Femur (tissue), 1 donor: ENCODE measurements around the gene ZNF622.

Source experiments
- DNase-seq: peaks from one replicate; pipeline ENCODE4 v3.0.0-alpha.2; 2017

The ZNF622 gene, protein sequence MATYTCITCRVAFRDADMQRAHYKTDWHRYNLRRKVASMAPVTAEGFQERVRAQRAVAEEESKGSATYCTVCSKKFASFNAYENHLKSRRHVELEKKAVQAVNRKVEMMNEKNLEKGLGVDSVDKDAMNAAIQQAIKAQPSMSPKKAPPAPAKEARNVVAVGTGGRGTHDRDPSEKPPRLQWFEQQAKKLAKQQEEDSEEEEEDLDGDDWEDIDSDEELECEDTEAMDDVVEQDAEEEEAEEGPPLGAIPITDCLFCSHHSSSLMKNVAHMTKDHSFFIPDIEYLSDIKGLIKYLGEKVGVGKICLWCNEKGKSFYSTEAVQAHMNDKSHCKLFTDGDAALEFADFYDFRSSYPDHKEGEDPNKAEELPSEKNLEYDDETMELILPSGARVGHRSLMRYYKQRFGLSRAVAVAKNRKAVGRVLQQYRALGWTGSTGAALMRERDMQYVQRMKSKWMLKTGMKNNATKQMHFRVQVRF

DNA sequence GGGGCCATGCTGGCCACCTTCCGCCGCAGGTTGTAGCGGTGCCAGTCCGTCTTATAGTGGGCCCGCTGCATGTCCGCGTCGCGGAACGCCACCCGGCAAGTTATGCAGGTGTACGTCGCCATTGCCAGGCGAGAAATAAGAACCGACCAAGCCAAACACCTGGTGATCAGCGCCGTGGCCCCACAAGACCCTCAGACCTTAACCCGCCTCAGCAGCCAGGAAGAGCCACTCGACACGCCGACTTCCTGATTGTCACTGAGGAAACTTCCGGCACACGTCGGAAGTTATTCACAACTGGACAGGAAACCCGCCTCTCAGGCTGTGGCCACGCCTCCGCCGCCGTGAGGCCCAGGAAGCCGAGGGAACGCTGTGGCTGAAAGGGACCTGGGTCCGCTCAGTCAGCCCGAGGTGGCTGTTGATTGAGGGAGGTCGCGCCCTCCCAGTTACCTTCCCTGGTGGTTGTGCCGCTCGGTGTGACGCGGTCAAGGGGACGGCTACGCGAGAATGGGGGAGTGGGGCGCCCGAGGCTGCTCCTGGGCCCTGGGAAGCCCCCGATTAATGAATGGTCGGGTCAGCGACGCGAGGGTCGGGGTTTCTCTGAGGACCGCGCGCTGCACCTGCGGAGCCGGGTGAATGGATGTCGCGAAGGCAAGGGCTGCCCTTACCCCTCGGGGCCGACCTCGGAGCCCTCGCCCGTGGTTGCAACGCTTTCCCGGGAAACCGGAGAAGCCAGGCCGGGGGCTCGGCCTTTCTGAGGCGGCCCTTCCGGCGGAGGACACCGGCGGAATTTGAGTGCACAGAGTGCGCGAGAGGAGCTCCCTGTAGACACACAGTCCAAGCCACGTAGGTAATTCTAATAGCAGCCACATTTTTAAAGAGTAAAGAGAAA, at the start of gene ZNF622:
TSS of gene ZNF622 (minus strand) at position 257 of the 889 bp plus-strand sequence. CDS start at position 122, 135 bp downstream.
- peak; percentile 95 for DNase-seq

DNA sequence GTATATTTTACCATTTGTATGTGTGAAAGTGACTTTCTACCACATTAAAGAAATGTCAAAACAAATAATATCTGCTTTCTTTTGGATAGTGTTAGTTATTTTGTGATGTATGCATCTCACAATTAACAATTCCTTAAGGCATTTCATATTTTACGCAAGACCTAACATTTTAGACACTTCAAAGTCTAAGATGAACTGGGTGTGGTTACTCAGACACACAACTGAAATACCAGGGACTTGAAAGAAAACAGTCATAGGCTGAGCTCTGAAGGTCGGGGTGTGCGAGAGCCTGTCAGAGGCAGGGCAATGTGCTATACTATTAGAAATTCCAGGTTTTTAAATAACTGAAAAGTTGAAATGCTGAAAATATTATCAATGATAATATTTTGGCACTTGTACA, 44.5 kb upstream of the ZNF622 start:
- DNase-seq, result no peak

DNA sequence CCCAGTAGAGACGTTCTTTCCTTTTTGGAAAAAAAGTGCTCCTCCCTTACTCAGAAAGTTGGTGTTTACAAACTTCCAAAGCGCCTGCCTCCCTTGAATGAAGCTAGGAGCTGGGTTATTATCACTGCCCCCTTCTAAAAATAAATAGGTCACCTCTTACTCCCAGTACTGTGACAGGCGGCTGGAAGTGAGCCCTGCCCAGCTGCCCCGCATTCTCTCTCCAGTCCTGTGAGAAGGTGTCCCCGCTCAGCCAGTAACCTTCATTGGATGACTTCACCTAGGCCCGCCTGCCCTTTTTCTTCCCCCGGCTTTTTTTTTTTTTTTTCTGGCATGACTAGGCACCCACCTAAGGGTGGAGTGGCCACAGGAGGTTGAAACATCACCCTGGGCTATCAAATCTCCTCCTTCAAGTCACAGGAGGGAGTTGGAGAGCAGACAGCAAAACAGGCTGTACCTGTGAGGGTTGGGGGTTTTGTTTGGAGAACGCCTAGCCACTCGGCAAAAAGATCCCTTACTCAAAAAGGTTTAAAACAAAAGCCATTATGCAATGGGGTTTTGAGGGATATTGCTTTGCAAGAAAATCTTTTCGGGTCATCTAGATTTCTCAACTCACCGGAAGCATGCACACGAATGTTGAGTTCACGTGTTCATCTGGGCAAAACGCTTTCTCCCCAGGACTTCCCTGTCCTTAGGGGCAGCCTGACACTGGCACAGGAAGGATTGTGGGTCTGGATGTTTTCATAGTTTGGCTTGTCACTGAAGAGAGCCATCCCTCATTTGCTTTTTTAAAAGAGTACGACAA, 43.3 kb upstream of the ZNF622 start:
- DNase-seq, result peak; percentile 52

DNA sequence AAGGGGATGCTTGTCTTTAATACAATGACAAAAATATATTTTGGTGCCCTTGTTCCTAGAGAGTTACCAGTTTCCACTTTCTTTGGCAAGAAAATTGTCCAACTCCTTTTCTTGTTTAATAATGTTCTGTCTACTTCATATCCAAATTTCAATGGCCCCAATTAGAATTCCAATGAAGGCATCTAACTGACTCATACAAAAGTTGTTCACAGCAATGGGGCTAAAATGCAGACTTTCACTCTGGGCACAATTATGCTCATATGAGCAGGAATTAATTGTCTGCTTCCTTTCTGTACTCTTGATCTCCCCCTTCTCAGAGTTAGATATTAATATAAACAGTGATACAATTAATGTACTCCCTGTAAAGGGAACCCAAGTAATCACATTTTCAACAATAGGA, 42.1 kb upstream of the ZNF622 start:
- DNase-seq, result no peak

DNA sequence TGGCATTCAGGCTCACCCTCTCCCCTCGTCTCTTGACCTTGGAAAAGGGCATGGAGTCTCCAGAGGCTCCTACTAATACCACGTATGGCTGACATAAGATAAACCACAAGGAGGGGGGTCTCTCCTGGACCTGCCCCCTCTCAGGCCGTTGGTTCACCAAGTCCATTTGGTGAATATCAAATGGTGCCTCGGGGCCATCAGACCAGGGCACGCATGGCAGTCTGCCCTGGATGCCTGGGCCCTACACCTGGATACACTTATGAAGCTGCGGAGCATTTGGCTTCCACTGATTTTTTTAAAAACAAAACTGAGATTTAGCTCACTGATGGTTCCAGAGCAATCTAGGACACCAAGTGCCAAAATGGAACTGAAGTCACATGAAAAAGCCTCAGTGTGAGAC, 40.3 kb upstream of the ZNF622 start:
- DNase-seq, result no peak

DNA sequence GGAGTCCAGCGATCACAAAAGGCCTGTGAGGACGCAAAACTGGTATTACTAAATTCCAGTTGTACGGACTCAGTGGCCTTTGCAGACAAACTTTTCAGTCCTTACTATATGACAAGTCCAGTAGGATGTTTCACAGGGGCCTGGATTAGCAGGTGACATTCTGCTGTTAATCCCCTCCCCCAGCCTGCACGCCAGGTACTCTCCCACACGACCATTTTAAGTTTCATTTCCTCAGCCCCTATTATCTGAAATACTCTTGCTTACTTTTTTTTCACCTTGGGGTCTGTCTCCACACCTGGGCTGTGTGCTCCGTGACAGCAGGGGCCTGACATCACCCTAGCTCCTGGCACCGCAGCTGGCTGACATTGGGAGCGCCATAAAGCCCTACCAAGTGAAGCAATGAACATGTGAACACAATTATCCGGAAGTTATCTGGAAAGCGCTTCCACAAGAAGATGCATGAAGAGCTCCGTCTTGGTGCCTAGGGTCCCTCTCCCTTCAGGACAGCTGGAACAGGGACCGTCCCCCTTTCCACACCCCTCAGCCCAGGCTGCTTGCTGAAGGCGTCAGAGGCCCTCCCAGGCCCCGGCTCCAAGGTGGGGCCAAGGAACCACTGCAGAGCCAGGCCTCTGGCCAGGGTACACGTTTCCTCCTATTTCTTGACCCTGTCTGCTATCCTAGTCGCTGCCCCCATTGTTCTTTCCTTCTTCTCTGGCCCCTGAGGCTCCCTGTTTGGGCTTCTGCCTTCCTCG, 39.7 kb upstream of the ZNF622 start:
- no peak for DNase-seq

DNA sequence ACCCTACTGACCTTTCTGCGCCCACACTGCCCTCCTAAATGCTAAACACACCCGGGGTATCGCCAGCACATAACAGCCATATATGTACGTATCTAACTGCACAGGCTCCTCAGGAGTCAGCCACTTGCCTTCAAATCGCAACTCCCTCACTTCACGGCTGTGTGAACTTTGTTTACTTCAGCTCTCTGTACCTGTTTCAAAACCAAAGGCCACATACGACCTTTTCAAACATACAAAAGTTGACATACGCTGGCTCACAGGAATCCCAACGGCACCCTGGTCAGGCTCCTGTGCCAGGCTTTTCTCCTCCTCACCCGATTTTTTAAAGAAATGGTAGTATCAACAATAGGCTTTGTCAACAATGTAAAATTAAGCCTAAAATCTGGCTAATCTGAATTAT, 39.0 kb upstream of the ZNF622 start:
- DNase-seq, result no peak

DNA sequence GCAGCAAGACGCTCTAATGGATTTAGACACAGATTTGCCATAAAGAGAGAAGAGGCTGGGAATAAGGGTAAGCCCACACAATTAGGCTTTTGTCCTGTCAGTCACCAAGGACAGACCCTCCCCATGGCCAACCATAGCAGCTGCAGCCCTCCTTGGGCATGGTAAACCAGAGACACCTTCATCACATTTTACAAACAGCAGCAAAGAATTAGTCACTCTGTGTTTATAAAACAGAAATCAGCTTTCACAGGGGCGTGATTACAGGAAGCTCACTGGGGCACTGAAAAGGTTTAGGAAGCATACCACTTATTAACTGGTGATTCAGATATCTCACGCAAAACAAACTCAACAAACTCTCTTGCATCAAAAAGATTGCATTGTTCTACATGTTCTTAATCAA, 37.3 kb upstream of the ZNF622 start:
- DNase-seq, result no peak

DNA sequence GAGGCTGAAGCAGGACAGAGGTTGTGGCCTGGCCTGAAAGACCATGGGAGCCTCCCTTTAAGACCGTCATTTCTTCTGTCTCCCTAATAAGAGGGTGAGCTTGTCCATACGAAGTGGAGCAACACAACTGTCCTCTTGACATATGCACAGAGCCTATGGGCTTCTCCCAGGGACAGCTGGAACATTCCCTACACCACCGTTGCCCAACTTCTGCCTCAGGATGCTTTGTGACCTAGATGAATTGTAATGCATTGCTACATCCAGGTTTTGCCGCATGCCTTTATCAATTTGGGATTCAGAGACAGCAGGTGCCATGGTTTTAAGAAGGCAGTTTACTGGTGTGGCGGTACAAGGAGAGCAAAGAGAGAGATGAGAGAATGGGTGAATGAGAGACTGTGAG, 34.4 kb upstream of the ZNF622 start:
- no peak for DNase-seq

DNA sequence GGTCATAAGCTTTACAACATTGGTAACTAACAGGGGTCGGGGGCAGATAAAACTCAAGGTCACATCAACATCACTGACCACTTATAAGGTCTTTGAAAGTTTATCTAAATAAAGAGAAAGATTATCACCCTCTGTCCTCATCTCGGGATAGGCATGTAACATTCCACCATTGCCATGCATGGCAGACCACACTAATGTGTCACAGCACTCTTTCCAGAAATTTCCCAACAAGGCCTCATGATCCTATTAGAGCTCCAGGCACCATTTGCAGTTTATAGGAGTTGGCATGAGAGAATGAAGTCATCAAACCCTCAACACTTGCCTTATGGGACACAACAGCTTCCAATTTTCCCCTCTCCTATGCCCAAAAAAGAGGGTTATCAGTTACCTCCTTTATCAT, 31.9 kb upstream of the ZNF622 start:
- DNase-seq, result no peak

DNA sequence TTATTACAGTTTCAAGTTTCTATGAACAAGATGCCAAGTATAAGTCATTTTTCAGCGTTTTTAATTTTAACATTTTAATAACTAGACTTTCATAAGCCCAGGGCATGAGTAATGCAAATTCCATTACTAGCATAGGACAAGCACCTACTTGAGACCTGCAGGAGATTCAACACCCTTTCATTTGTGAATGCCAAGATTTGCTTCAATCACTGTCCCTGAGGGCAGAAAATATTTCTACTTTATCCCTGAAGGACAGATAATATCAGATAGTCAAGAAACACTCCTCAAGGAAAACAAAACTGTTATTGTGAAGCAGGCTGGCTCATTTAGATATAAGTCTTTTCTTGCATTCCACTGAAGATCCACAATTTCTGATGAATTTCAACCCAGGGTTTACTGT, 27.7 kb upstream of the ZNF622 start:
- no peak for DNase-seq

DNA sequence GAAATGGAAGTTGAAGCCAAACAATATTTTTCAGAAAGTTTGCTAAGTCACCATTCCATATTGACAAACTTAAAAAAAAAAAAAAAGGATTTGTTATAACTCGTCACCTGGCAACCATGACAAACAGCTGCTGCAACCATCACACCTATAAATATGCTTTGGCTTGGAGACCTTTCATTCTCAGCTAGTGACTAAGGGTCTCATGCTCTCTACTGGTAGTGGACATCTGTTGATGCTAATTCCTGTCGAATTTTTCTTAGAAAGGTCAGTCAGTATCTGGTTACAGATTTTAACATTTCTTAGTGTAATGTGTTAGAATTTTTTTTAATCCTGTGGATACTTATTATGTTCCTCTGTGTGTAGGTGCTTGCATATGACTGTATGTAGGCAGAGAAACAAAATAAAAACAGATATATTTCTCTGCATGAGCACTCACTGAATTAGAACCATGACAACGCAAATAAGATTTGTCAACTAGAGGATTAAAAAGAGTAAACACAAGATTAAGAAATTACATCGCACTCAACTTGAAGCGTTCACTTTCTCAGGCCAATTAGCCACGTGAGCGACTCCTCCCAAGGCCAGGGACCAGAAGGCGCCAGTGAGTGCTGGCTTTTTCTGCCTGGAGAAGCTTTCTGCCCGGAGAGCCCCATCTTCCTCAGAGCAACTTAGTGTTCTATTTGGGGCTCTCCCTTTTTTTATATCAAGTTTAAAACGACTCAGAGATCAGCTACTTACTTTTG, 27.0 kb upstream of the ZNF622 start:
- peak; percentile 59 for DNase-seq

DNA sequence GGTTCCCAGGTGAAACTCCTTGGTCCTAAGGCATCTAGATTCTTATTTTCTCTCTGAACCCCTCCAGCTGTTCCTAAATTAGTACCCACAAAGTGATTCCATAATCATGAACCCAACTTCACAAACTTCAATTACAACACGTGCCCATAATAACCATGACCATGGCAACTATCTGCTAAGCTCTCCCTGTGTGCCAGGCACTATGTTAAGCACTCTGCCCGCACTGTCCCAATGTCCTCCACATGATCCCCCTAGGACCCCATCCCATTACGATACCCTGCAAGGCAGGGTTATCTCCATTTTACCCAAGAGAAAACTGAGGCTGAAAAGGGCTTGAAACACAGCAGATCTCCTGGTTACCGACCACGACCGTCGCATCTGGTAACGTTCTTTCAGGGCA, 25.3 kb upstream of the ZNF622 start:
- DNase-seq, result no peak

DNA sequence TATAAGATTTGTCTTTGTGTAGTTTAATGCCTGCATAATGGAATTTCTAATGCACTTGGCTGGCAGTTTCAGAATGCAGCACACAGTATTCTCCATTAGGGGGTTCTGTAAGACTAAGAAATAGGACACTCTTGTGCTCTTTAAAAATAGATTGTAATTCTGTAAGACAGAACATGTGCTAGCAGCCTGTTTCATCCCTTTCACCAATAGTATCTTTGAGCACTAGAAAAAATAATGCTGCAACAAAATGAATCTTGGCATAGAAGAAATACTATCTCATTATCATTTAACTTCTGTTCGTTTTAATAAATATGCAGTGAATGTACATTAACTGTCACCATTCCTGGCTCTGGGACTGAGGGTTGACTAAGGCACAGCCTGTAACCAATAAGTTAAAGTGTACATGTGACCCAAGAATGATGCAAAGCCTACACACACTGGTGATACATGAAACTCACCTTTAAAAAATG, 23.8 kb upstream of the ZNF622 start:
- no peak for DNase-seq

DNA sequence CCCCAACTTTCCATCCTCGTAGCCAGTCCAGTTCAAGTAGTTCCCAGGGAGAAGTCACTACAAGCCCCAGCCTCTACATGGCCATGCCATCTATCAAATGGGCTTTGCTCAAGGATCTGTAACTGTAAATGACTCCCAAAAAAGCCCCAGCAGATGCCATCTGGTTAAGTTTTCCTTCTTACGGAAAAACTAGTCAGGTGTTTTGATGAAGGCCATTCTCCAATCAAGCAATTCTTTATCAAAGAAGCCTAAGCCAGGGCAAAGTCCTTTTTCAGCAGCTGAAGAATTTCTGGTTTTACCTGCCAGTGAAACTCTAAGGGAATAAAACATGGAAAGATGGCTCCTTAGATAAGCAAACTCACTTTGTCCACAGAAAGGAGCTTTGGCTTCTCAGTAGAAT, 21.9 kb upstream of the ZNF622 start:
- no peak for DNase-seq

DNA sequence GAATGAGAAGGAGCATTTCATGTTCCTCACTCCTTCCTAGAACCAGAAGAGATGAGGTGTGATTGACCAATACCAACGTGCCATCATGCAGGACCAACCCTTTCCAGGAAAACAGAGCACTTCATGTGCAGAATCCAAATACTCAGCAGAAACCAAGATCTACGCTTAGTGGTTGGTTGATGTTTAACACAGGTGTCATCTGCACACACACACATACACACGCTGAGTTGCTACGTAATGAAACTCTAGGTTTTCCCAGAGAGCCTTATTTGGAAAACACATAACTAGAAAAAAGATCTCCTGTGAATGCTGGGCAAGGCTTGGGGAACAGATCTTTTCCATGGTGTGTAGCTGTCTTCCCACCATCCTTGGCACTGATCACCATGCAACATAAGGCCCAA, 21.1 kb upstream of the ZNF622 start:
- DNase-seq, result no peak

DNA sequence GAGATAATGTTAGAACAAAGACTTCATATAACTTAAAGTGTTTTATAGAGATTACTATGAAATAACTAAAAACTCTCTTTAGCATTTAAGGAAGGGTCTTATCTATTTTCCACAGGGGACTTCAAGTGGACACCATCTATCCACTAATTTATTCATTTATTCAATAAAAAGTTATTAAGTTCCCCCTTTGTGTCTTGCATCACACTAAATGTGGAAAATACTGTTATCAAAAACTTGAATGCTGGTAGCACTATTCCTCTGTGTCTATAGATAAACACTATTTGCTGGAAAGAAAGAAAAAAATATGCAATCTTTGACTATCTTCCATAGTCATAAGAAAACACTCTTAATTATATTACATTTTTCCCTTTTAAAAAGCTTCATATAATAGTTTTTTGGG, 20.1 kb upstream of the ZNF622 start:
- DNase-seq, result no peak

DNA sequence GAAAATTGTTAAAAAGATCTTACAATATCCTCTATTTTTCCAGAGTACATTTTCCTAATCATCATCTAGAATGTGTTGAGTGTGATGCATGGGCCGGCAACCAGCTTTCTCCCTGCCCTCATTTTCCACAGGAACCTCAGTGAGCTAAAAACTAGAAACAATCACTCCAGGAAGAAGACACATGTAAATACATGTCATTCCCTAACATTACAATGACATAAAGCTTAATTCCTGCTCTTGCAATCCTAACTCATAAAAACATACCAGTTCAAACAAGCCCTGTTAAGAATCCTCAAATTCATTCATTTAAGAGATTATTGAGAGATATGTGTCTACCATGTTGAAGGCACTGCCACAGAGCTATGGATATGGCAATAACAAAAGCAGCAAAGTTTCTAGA, 18.5 kb upstream of the ZNF622 start:
- no peak for DNase-seq

DNA sequence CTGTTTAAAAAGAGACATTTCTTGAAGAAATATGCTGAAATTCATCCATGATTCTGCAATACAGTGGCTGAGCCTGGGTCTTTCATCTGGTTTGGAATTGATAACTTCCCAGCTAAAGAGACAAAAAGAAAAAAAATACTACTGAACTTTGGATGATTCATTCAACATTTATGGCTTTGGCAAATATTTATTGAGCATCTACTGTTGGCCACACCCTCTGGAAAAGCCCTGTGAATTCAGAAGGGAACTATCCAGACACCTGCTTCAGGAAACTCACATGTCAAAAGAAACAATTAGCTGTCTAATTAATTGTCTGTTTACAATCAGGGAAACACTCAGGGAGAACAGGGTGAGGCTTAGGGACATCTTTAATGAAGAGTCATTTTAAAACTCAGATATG, 17.8 kb upstream of the ZNF622 start:
- no peak for DNase-seq

DNA sequence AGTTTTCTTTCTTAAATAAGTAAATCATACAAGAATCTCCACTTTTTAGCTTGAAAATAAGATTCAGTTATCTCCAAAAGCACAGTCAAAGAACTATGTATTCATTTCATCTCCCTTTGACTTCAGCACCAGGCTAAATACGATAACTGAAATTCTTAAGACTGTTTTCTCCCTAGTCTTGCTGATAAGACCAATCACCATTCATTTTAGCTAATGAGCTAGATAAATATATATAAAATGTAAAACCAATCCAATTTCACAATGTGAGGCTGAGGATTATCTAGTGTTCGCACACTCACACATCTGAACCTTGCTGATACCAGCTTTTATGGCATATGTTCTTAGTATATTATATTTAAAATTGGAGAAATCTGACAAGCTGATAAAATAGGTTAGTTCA, 17.3 kb upstream of the ZNF622 start:
- no peak for DNase-seq

DNA sequence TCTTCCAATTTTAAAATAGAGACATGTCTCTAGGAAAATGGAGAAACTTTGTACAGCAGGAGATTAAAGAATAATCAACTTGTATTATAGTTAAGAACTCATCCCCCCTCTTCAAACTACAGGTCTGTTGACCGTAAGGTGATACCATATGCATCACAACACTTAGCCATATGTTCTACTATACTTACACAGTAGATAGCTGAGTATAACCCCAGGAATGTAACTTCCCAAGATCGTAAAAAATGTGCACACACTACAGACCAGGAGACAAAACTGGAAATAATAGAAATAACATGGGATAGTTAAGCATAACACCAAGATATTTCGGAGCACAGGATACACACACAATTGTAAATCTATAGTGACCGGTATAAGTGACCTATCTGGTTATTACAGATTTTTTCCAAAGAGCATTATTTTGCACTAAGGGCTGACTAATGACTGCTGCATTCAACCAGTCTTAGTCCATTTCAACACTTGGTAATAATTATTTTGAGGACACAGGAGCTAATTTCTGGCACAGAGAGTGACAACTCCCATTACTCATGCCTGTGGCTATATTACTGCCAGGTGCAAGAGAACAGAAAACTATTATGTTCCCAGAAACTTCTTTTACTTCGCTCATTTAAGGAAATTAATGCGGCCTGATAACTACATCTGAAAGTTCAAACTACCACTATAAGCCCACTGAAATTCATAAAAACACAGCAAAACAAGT, 15.4 kb upstream of the ZNF622 start:
- DNase-seq, result no peak
